GM12865 (cell line): ENCODE results near the gene KLHL33.

Experiments used
- DNase-seq: peaks from one replicate; pipeline ENCODE4 v3.0.0; 2010; ENCODE audit warnings: low read depth
- H3K4me3 ChIP-seq: 2 replicates; pipeline ENCODE4 v1.5.1; 2011; ENCODE audit warnings: mild to moderate bottlenecking, low read depth, low read length, control low read depth
- TF ChIP-seq, protein P1 (sequence below): IDR thresholded peaks from 2 replicates; pipeline ENCODE4 v1.5.1; 2011; ENCODE audit warnings: low read length, control low read depth, low read depth, inconsistent platforms; ENCODE audit not compliant: insufficient read depth; ENCODE audit errors: missing control alignments

The KLHL33 gene

DNA sequence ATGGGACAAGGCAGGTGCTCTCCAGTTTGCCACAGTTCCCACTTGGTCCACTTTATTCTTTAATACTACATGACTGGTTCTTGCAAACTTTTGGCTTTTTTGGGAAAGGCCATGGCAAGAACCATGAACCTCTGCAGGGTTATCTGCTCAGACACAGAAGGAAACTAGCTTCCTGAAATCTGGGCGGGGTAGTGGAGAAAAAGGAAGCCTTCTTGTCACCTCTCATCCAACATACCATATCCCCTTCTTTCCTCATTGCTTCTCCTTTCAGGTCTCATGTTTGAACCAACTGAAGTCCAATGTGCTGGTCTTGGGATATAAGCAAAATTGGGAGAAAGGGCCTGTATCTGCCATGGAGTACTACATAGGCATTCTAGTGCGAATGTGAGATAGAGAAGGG, 5.5 kb upstream of the KLHL33 start:
- no peak for DNase-seq
- TF ChIP-seq, protein P1, sequence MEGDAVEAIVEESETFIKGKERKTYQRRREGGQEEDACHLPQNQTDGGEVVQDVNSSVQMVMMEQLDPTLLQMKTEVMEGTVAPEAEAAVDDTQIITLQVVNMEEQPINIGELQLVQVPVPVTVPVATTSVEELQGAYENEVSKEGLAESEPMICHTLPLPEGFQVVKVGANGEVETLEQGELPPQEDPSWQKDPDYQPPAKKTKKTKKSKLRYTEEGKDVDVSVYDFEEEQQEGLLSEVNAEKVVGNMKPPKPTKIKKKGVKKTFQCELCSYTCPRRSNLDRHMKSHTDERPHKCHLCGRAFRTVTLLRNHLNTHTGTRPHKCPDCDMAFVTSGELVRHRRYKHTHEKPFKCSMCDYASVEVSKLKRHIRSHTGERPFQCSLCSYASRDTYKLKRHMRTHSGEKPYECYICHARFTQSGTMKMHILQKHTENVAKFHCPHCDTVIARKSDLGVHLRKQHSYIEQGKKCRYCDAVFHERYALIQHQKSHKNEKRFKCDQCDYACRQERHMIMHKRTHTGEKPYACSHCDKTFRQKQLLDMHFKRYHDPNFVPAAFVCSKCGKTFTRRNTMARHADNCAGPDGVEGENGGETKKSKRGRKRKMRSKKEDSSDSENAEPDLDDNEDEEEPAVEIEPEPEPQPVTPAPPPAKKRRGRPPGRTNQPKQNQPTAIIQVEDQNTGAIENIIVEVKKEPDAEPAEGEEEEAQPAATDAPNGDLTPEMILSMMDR, result no peak
- no peak overlapping the region for H3K4me3 ChIP-seq

DNA sequence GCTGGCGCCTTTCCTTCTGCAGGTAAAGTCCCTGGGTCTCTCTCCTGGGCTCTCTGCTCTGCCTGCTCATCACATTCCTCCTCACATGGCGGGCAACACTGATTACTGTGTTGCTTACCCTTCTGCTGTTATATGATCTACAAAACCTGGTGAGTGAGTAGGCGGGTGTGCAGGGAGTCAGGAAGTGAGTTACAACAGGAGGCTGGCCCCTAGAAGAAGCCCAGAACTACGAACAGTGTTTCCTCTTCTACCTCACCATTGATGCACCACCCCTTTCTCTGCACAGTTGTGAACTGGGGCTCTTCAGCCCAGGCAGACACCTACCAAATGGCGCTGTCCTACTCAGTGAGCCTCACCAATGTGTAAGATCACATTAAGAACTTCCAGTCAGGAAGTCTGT, 4.9 kb upstream of the KLHL33 start:
- H3K4me3 ChIP-seq, result no peak overlapping the region
- TF ChIP-seq, protein P1, result no peak
- DNase-seq, result no peak

DNA sequence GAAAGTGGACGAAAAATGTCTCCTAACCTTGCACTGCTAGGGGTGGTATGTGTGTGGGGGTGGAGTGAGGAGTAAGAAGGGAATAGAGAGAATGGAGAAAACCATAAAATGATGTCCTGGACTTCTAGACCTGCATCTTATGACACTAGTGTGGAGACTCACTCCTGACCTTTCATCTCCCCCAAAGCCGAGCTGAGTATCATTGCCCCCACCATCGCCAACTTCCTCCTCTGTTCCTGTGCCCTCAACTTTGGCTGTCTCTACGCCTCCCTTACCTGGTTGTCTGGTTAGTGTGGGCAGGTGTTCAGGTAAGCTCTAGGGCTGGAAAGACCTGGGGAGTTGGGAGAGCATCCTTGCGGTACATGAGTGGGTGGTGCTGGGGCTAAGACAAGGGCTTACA, 4.5 kb upstream of the KLHL33 start:
- no peak overlapping the region for H3K4me3 ChIP-seq
- DNase-seq, result no peak
- TF ChIP-seq, protein P1, result no peak

DNA sequence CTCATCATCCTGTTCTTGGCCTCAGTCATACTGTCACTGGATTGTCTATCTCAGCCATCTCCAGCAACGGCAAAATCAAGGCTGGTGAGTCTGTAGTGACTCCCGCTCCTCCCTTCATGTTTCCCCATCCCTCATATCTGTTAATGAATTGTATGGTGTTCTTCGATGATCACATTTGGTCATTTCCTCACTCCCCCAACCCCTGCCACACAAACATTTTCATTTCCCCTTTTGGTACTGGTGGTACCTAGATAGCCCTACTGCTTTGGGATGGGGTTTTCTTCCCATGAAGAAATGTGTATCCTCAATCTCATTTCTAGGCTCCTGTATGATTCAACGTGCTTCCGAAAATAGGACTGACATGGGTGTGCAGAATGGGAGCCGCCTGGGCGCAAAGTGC, 2.7 kb upstream of the KLHL33 start:
- TF ChIP-seq, protein P1, result no peak
- H3K4me3 ChIP-seq, result no peak overlapping the region
- no peak for DNase-seq

DNA sequence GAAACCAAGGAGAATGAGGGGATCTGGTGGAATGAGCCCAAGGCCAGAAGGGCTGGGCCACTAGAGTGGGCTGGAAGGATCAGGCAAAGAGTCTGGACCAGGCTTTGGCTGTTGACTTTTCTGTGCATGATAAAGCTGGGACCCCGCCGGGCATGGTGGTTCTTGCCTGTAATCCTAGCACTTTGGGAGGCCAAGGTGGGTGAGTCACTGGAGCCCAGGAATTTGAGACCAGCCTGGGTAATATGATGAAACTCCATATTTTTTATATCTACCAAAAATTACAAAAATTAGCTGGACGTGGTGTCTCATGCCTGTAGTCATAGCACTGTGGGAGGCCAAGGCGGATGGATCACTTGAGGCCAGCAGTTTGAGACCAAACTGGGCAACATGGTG, 393 bp upstream of the KLHL33 start:
- no peak overlapping the region for H3K4me3 ChIP-seq
- no peak for DNase-seq
- TF ChIP-seq, protein P1, result no peak

DNA sequence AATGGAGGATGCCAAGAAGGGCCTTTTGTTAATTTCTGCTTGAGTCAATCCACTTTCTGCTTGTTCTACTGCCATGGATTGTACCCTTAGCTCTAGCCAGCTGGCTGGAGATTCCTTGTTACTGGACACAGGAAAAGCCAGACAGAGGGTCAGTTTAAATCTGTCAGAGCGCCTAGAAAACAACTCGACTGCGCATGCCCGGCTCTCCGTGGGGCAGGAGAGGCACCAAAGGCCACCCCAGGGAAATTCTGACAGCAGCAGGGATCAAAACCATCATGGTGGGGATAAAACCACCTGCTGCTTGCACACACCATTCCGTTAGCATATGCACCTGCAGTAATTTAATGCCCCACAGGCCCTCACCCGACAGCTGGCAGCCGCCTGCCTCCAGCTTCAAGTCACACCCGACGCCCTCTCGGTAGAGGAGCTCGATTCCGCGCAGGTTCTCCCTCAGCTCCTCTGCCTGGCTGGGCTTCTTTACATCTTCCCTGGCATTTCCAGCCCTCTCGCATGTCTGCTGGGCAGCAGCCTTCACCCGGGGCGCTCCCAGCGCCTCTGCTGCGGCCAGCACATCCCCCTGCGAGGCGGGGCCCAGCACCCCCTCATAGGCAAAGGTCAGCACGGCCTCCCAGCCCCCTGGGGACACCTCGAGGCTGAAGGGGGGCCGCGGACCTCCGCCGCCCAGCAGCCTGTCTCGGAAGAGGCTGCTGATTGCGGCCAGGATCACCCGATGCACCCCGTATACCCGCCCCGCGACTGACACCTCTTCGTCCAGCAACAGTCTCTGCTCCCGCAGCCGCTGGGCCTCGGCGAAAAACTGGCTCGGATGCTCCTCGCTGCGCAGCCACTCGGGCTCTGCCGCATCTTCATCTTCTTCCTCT, 1.0 kb downstream of the KLHL33 start:
- no peak for DNase-seq
- H3K4me3 ChIP-seq, result no peak overlapping the region
- TF ChIP-seq, protein P1, result no peak
